ENCODE measurements around the gene NDUFA11.
A peak's percentile ranks its signal among the peaks of the same experiment; 100 is the strongest.

NDUFA11 gene

DNA sequence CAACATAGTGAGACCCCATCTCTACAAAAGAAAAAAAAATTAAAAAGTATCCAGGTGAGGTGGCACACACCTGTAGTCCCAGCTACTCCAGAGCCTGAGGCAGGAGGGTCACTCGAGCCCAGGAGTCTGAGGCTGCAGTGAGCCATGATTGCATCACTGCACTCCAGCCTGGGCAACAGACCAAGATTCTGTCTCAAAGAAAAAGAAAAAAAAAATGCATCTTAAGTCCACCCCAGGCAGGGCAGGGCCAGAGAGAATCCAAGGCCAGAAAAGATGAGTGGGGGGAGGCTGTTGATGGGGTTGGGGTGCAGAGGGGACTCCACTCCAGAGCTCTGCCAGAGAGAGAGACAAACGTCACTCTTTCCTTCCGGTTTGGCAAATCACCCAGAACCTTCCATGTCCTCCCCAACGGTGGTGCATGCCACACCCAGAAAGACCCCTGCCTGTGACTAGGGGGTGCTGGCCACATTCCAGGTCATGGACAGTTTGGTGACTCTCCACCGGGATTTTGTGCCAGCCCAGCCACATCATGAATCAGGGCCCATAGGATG lies 52.8 kb downstream of the NDUFA11 start (continued):
- TF ChIP-seq ZIC2 (tag by site-specific recombination; IDR thresholded peaks at IDR 0.05): 0 out of 2 replicates have a peak, but pooled peaks have one; percentile 5
- no peak for TF ChIP-seq SP2 (tag by site-specific recombination; IDR thresholded peaks at IDR 0.05)
- TF ChIP-seq ZNF677 (tag by site-specific recombination; IDR thresholded peaks at IDR 0.05): no peak
- TF ChIP-seq ZNF560 (tag by site-specific recombination; IDR thresholded peaks at IDR 0.05; ENCODE audit: borderline replicate concordance): no peak
- TF ChIP-seq, protein P1, sequence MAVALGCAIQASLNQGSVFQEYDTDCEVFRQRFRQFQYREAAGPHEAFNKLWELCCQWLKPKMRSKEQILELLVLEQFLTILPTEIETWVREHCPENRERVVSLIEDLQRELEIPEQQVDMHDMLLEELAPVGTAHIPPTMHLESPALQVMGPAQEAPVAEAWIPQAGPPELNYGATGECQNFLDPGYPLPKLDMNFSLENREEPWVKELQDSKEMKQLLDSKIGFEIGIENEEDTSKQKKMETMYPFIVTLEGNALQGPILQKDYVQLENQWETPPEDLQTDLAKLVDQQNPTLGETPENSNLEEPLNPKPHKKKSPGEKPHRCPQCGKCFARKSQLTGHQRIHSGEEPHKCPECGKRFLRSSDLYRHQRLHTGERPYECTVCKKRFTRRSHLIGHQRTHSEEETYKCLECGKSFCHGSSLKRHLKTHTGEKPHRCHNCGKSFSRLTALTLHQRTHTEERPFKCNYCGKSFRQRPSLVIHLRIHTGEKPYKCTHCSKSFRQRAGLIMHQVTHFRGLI (tag by site-specific recombination; IDR thresholded peaks at IDR 0.05): no peak
- TF ChIP-seq, protein P2, sequence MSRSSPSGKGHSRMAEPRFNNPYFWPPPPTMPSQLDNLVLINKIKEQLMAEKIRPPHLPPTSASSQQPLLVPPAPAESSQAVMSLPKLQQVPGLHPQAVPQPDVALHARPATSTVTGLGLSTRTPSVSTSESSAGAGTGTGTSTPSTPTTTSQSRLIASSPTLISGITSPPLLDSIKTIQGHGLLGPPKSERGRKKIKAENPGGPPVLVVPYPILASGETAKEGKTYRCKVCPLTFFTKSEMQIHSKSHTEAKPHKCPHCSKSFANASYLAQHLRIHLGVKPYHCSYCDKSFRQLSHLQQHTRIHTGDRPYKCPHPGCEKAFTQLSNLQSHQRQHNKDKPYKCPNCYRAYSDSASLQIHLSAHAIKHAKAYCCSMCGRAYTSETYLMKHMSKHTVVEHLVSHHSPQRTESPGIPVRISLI (tag by site-specific recombination; IDR thresholded peaks at IDR 0.05): peak; percentile 71
- TF ChIP-seq SCRT2 (tag by site-specific recombination; IDR thresholded peaks at IDR 0.05): peak; percentile 55; the same call in 1 of the 2 replicates
- TF ChIP-seq ZEB2 (tag by site-specific recombination; IDR thresholded peaks at IDR 0.05): peak; percentile 97
- TF ChIP-seq, protein P3, sequence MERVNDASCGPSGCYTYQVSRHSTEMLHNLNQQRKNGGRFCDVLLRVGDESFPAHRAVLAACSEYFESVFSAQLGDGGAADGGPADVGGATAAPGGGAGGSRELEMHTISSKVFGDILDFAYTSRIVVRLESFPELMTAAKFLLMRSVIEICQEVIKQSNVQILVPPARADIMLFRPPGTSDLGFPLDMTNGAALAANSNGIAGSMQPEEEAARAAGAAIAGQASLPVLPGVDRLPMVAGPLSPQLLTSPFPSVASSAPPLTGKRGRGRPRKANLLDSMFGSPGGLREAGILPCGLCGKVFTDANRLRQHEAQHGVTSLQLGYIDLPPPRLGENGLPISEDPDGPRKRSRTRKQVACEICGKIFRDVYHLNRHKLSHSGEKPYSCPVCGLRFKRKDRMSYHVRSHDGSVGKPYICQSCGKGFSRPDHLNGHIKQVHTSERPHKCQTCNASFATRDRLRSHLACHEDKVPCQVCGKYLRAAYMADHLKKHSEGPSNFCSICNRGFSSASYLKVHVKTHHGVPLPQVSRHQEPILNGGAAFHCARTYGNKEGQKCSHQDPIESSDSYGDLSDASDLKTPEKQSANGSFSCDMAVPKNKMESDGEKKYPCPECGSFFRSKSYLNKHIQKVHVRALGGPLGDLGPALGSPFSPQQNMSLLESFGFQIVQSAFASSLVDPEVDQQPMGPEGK (tag by site-specific recombination; IDR thresholded peaks at IDR 0.05): peak; percentile 49; the same call in 1 of the 2 replicates
- no peak for TF ChIP-seq ZNF610 (tag by site-specific recombination; IDR thresholded peaks at IDR 0.05; ENCODE audit: borderline replicate concordance)
- TF ChIP-seq ZNF416 (tag by site-specific recombination; IDR thresholded peaks at IDR 0.05): no peak
- TF ChIP-seq, protein P4, sequence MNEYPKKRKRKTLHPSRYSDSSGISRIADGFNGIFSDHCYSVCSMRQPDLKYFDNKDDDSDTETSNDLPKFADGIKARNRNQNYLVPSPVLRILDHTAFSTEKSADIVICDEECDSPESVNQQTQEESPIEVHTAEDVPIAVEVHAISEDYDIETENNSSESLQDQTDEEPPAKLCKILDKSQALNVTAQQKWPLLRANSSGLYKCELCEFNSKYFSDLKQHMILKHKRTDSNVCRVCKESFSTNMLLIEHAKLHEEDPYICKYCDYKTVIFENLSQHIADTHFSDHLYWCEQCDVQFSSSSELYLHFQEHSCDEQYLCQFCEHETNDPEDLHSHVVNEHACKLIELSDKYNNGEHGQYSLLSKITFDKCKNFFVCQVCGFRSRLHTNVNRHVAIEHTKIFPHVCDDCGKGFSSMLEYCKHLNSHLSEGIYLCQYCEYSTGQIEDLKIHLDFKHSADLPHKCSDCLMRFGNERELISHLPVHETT (tag by site-specific recombination; IDR thresholded peaks at IDR 0.05): no peak; the same call in 1 of the 2 replicates
- TF ChIP-seq OVOL3 (tag by site-specific recombination; IDR thresholded peaks at IDR 0.05): no peak
- TF ChIP-seq, protein P5, sequence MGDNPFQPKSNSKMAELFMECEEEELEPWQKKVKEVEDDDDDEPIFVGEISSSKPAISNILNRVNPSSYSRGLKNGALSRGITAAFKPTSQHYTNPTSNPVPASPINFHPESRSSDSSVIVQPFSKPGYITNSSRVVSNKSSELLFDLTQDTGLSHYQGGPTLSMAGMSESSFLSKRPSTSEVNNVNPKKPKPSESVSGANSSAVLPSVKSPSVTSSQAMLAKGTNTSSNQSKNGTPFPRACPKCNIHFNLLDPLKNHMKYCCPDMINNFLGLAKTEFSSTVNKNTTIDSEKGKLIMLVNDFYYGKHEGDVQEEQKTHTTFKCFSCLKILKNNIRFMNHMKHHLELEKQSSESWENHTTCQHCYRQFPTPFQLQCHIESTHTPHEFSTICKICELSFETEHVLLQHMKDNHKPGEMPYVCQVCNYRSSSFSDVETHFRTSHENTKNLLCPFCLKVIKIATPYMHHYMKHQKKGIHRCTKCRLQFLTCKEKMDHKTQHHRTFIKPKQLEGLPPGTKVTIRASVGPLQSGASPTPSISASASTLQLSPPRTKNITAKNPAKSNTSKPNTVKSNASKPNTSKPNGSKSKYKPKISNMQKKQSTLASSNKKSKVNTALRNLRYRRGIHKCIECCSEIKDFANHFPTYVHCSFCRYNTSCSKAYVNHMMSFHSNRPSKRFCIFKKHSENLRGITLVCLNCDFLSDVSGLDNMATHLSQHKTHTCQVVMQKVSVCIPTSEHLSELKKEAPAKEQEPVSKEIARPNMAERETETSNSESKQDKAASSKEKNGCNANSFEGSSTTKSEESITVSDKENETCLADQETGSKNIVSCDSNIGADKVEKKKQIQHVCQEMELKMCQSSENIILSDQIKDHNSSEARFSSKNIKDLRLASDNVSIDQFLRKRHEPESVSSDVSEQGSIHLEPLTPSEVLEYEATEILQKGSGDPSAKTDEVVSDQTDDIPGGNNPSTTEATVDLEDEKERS (tag by site-specific recombination; IDR thresholded peaks at IDR 0.05): no peak
- TF ChIP-seq, protein P6, sequence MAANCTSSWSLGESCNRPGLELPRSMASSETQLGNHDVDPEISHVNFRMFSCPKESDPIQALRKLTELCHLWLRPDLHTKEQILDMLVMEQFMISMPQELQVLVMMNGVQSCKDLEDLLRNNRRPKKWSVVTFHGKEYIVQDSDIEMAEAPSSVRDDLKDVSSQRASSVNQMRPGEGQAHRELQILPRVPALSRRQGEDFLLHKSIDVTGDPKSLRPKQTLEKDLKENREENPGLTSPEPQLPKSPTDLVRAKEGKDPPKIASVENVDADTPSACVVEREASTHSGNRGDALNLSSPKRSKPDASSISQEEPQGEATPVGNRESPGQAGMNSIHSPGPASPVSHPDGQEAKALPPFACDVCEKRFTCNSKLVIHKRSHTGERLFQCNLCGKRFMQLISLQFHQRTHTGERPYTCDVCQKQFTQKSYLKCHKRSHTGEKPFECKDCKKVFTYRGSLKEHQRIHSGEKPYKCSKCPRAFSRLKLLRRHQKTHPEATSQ (tag by site-specific recombination; IDR thresholded peaks at IDR 0.05): no peak
- 0 out of 2 replicates have a peak, but pooled peaks have one; percentile 12 for TF ChIP-seq GLIS1 (tag by site-specific recombination; IDR thresholded peaks at IDR 0.05)
